ENCODE measurements around the gene AGPAT2.
A peak's percentile ranks its signal among the peaks of the same experiment; 100 is the strongest.

Gene AGPAT2

GRCh38 chr9:136728548-136729123 lies 41.4 kb upstream of the AGPAT2 start:
- Histone ChIP-seq H3K4me1 (peaks cover 53 to 76% (median 70%) of the 10 kb centered on the region in 10 experiments), H4K20me1 (peaks cover 42 to 75% (median 60%) of the 10 kb centered on the region in 11 experiments)

GRCh38 chr9:136728080-136728547 lies 40.9 kb upstream of the AGPAT2 start:
- H3K4me3 ChIP-seq: peak overlapping the region; percentile 75 to 99 (median 95)
- no peaks in the 10 kb centered on the region for H3K9me3 ChIP-seq (replicated peaks in 1 of 11)
- peak overlapping the region; percentile 88 to 98 (median 95) for H3K9ac ChIP-seq
- H4K20me1 ChIP-seq: peaks cover 47 to 81% (median 65%) of the 10 kb centered on the region in 11 experiments
- TF ChIP-seq Cebpa-rat (IDR thresholded peaks at IDR 0.05): no peak
- no peaks in the 10 kb centered on the region for H3K27me3 ChIP-seq
- peaks cover 34 to 54% (median 41%) of the 10 kb centered on the region in 11 experiments for H3K36me3 ChIP-seq
- peak overlapping the region; percentile 89 to 100 (median 98) for H3K4me2 ChIP-seq
- peaks cover 58 to 76% (median 70%) of the 10 kb centered on the region in 10 experiments for H3K4me1 ChIP-seq
- H3K27ac ChIP-seq: peak overlapping the region; percentile 72 to 98 (median 92)

More at GRCh38 chr9:136728548-136729123, 41.4 kb upstream of the AGPAT2 start:
- peaks cover 29 to 48% (median 36%) of the 10 kb centered on the region in 11 experiments for H3K36me3 ChIP-seq
- no peaks in the 10 kb centered on the region for H3K27me3 ChIP-seq
- H3K4me2 ChIP-seq: peak overlapping the region; percentile 89 to 100 (median 98)
- no peak for TF ChIP-seq Cebpa-rat (IDR thresholded peaks at IDR 0.05)
- no peaks in the 10 kb centered on the region for H3K9me3 ChIP-seq (replicated peaks in 1 of 11)
- H3K9ac ChIP-seq: peak overlapping the region; percentile 88 to 98 (median 95)
- peak overlapping the region; percentile 75 to 99 (median 95) for H3K4me3 ChIP-seq
- H3K27ac ChIP-seq: peak overlapping the region; percentile 43 to 98 (median 92); a peak in 21 of 22 replicates

DNA sequence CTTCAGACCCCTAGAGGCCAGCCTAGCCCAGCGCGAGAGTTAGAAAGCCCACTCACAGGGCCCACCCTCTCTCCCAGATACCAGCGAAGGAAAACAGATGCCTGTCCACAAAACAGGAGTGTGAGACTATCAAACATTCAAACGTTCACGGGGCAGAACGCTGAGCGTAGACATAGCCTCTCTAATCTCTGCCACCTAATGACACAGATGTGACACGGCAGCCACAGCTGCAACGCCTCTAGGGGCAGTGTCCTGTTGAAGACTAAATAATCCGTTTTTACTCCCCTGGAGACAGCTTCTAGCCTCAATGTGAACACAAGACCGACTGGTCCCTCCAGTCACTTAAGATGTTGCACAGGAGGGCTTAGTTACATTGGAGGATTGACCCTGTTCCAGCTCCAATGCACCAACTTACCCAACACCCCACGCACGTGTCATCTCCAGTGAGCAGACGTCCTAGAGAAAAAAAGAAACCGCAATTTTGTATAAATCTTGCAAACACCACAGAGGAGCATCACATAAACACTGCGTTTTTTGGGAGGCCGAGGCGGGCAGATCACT lies 39.5 kb upstream of the AGPAT2 start:
- Histone ChIP-seq H3K27ac (peak overlapping the region in 10 of 11 experiments; percentile 79 to 98 (median 93); a peak in 20 of 22 replicates), H3K27me3 (no peaks in the 10 kb centered on the region), H3K4me2 (peak overlapping the region; percentile 89 to 100 (median 98)), H4K20me1 (peaks cover 61 to 89% (median 79%) of the 10 kb centered on the region in 11 experiments), H3K36me3 (peaks cover 46 to 66% (median 55%) of the 10 kb centered on the region in 11 experiments), H3K4me1 (peaks cover 63 to 80% (median 74%) of the 10 kb centered on the region in 10 experiments), H3K9me3 (replicated peaks in 1 of 11) (no peaks in the 10 kb centered on the region), H3K9ac (peak overlapping the region; percentile 88 to 98 (median 95)), H3K4me3 (peak overlapping the region; percentile 75 to 99 (median 95))
- no peak for TF ChIP-seq Cebpa-rat (IDR thresholded peaks at IDR 0.05)

DNA sequence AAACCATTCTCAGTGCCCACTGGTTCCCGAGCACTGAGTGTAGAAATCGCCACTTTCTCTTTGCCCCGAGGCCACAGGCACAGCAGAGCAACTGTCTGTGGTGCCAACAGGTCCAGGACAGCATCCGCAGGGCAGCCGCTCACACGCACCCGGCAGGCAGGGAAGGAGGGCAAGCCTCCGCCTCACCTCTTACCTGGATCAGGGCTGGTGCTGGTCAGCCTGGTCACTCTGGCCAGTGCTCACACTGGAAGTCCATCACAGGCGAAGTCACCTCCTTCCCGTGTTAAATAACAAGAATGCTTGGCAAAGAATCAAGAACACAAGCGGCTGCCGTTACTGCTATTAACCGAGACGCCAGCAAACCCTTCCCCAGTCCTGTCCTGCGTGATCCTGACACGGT lies 38.9 kb upstream of the AGPAT2 start:
- peaks cover 51 to 66% (median 60%) of the 10 kb centered on the region in 11 experiments for H3K36me3 ChIP-seq
- H3K9ac ChIP-seq: peak overlapping the region; percentile 88 to 98 (median 95)
- H3K4me3 ChIP-seq: peak overlapping the region; percentile 75 to 99 (median 95)
- peaks cover 67 to 91% (median 81%) of the 10 kb centered on the region in 11 experiments for H4K20me1 ChIP-seq
- H3K9me3 ChIP-seq (replicated peaks in 1 of 11): no peaks in the 10 kb centered on the region
- no peaks in the 10 kb centered on the region for H3K27me3 ChIP-seq
- peak overlapping the region; percentile 89 to 100 (median 98) for H3K4me2 ChIP-seq
- H3K4me1 ChIP-seq: peaks cover 61 to 84% (median 77%) of the 10 kb centered on the region in 10 experiments
- peak overlapping the region in 9 of 11 experiments; percentile 86 to 98 (median 94); a peak in 17 of 22 replicates for H3K27ac ChIP-seq
- TF ChIP-seq Cebpa-rat (IDR thresholded peaks at IDR 0.05): no peak

DNA sequence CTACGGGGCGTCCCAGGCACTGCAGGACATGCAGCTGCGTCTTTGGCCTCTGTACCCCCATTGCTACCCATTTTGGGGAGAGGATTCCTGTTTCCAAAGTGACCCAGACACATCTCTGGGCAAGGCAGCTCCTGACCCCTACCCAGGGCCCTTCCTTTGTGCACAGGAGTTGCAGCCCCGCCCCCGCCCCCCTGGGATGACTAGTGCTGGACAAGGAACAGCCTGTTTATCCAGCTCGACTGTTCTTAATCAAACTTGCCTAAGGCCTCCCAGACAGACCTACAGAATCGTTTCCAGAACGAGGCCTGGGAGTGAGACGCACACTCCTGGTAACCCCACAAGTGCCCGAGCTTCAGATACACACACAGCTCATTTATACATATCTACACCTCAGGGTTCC lies 38.4 kb upstream of the AGPAT2 start:
- Histone ChIP-seq H4K20me1 (peaks cover 72 to 91% (median 82%) of the 10 kb centered on the region in 11 experiments), H3K4me3 (peak overlapping the region in 9 of 10 experiments; percentile 75 to 99 (median 97); a peak in 18 of 20 replicates), H3K4me2 (peak overlapping the region; percentile 89 to 100 (median 98)), H3K9ac (peak overlapping the region; percentile 88 to 98 (median 95)), H3K27ac (peak overlapping the region in 9 of 11 experiments; percentile 86 to 98 (median 94); a peak in 15 of 22 replicates), H3K27me3 (no peaks in the 10 kb centered on the region), H3K9me3 (replicated peaks in 1 of 11) (no peaks in the 10 kb centered on the region), H3K4me1 (peaks cover 66 to 84% (median 80%) of the 10 kb centered on the region in 10 experiments), H3K36me3 (peaks cover 56 to 68% (median 64%) of the 10 kb centered on the region in 11 experiments)
- TF ChIP-seq Cebpa-rat (IDR thresholded peaks at IDR 0.05): no peak

DNA sequence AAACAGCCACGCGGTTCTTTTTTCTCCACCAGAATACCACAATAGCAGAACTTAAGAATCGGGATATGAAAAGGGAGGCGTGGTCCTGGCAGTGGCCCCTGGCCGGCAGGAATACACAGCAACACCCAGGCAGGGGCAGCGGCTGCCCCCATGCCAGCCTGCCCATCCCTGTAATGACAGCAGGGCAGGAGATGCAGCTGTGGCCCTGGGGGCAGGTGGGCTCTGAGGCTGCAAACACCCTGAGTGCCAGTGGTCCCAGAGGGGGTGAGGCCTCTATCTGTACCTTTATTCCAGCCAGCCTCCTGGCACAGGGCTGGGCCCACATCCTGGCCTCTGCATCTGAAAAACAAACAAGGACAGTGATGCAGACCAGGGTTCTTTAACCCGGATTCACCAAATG lies 37.5 kb upstream of the AGPAT2 start:
- Histone ChIP-seq H3K4me3 (peak overlapping the region in 7 of 10 experiments; percentile 38 to 99 (median 93); a peak in 9 of 20 replicates), H3K27me3 (no peaks in the 10 kb centered on the region), H3K27ac (no peak overlapping the region), H3K36me3 (peaks cover 57 to 75% (median 71%) of the 10 kb centered on the region in 11 experiments), H3K4me1 (peaks cover 66 to 84% (median 80%) of the 10 kb centered on the region in 10 experiments), H3K4me2 (peak overlapping the region; percentile 89 to 100 (median 98); a peak in 21 of 22 replicates), H3K9me3 (replicated peaks in 1 of 11) (no peaks in the 10 kb centered on the region), H4K20me1 (peaks cover 81 to 91% (median 85%) of the 10 kb centered on the region in 11 experiments), H3K9ac (peak overlapping the region in 10 of 11 experiments; percentile 18 to 98 (median 95); a peak in 13 of 22 replicates)
- TF ChIP-seq Cebpa-rat (IDR thresholded peaks at IDR 0.05): no peak

DNA sequence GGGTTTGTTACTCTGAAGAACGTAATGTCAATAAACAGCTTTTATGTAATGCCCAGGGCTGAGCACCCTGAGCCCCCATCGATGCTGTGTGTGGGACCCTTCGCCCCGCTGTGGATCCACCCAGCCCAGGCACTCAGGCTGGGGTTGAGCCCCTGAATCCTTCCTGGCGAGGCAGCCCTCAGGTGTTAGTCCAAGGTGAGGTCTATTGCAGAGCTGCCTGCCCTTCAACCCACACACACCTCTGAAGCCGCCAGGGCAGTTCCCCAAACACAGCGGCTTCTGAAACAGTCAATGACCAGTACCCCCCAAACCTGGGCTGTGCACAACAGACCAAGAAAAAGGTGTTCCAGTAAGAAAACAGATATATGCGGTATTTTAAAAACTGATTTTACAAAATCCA lies 36.7 kb upstream of the AGPAT2 start:
- no peak for TF ChIP-seq Cebpa-rat (IDR thresholded peaks at IDR 0.05)
- H3K36me3 ChIP-seq: peaks cover 57 to 75% (median 71%) of the 10 kb centered on the region in 11 experiments
- H4K20me1 ChIP-seq: peaks cover 87 to 91% (median 89%) of the 10 kb centered on the region in 11 experiments

DNA sequence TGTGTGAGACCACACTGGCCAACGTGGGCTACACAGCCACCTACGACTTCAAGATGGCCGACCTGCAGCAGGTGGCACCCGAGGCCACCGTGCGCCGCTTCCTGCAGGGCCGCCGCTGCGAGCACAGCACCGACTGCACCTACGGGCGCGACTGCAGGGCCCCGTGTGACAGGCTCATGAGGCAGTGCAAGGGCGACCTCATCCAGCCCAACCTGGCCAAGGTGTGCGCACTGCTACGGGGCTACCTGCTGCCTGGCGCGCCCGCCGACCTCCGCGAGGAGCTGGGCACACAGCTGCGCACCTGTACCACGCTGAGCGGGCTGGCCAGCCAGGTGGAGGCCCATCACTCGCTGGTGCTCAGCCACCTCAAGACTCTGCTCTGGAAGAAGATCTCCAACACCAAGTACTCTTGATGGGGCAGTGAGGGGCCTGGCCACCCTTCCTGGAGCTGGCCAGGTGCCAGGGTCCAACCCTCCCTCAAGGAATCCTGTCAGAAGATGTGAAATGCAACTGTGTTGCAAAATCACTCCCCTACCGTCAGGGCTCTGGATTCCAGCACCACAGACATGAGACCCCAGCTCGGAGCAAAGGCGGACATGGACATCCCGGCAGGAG lies 36.2 kb upstream of the AGPAT2 start:
- Histone ChIP-seq H3K4me3 (peak overlapping the region in 1 of 10 experiments; percentile 93; a peak in 2 of 20 replicates), H3K27ac (no peak overlapping the region), H3K9me3 (replicated peaks in 1 of 11) (no peaks in the 10 kb centered on the region), H3K27me3 (no peaks in the 10 kb centered on the region), H3K9ac (peak overlapping the region in 9 of 11 experiments; percentile 8 to 98 (median 42); a peak in 6 of 22 replicates), H4K20me1 (peaks cover 87 to 95% (median 94%) of the 10 kb centered on the region in 11 experiments), H3K4me2 (peak overlapping the region in 10 of 11 experiments; percentile 36 to 100 (median 96); a peak in 18 of 22 replicates), H3K4me1 (peaks cover 66 to 84% (median 80%) of the 10 kb centered on the region in 10 experiments), H3K36me3 (peaks cover 57 to 78% (median 71%) of the 10 kb centered on the region in 11 experiments)
- TF ChIP-seq Cebpa-rat (IDR thresholded peaks at IDR 0.05): no peak

More for the DNA sequence above, 36.7 kb upstream of the AGPAT2 start:
- Histone ChIP-seq H3K9me3 (replicated peaks in 1 of 11) (no peaks in the 10 kb centered on the region), H3K27ac (no peak overlapping the region), H3K9ac (peak overlapping the region in 10 of 11 experiments; percentile 15 to 98 (median 94); a peak in 11 of 22 replicates), H3K4me2 (peak overlapping the region; percentile 36 to 100 (median 96); a peak in 19 of 22 replicates), H3K4me1 (peaks cover 66 to 84% (median 80%) of the 10 kb centered on the region in 10 experiments), H3K4me3 (peak overlapping the region in 2 of 10 experiments; percentile 75 to 93; a peak in 1 of 20 replicates), H3K27me3 (no peaks in the 10 kb centered on the region)

Measured in BLaER1 treated with 17β-estradiol and CSF1 and Interleukin-3, amounts not matched to agents 10 nM and 100 nM (cell line).